NK-92 (cell line): Measurements from ENCODE around the gene CXCL9.
"Not testable (repeated sequence)": the region's sequence is repeated elsewhere in the genome, so short reads cannot be mapped to it uniquely, and the experiment has no call there.

Experiments
- DNase-seq: peaks from one replicate; lab custom pipeline; 2025; ENCODE audit not compliant: unreplicated experiment; lab: John Stamatoyannopoulos, UW

CXCL9 gene

DNA sequence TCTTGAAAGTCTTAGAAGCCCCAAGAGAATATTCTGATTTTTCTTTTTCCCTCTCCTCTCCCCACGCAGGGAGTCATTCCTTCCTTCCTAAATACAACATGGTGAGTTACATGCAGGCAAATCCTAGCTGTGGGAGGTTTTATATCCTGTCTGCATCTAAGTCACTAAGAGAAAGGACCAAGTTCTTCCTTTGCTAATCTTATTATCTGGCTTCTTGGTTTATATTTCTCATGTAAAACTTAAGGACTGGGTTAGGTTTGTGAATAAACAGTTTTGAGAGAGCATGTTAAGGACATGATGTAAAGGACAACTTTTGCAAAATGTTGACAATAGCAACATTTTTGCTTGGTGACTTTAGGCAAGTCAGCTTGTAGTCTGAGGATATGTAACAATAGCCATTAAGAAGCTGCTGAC lies 5.1 kb upstream of the CXCL9 start:
- no peak for DNase-seq

DNA sequence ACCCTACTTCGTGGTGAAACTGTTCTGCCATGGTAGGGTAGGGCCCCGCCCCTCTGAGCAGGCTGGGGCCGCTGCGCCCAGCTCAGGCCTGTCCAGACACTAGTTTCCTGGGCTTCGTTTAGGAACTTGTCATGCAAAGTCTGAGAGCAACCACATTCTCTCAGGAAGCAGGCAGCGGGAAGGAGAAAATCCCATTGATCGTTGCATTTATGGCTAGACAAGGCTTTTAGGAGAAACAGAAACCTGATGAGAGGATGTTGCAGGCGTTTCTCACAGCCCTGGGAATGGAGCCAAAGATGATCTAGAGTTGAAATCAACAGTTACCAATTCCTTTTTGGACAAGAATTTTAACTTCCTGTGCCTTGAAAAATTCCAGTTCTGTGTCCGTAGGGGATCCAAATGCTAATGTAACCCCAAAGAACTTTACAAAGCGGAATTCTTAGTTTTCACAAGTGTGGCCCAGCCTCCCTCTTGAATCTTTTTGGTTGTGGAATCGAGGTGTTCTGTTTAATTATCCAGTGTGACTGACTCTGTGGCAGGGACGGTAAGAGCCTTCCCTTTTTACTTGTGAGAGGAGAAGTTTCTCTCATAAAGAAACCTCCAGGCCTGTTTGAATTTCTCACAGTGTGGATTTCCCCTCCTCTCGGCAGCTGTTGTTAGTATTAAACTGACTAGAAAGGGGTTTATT lies 4.5 kb upstream of the CXCL9 start:
- no peak for DNase-seq

DNA sequence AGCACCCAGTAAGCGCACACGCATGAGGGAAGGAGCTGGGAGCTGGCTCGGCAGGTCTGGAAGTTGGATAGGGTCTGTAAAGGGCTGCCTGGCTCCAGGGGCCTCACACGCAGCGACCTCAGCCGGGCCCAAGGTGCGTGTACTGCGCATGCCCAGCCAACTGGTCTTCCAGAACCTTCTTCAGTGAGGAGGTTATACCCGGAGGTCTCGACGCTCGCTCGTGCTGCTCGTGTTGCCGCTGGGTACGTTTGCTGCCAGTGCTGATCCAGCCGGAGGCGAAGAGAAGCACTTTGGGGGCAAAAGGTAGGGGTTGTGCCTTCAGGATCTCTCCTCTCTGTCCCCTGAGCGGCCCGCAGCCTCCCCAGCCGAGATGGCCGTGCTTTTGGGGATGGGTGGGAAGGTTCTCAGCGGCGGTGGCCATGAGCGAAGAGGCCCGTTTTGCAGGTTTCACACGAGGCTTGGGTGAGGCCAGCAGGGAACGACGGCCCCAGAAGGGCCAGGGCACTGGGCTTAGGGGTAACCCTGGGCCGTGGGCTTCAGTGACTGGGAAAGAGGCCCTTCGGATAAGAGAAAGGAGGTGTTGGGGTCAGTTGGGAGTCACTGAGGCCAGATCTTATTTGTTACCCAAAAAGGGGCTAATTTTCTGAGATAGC lies 3.8 kb upstream of the CXCL9 start:
- DNase-seq = no peak

DNA sequence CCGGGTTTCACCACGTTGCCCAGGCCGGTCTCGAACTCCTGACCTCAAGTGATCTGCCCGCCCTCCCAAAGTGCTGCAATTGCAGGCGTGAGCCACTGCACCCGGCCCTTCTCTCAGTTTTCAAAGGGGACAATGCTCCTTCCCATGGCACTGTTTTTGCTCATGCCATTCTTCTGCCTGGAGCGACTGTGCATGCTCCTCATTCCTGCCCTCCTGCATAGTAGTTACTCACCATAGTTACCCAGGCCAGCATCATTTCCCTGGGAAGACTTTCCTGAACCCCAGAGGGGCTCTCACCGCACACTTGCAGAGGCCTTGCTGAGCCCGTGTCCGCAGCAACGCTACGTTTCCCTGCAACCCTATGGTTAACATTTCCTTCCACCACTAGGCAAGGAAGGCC lies 3.3 kb upstream of the CXCL9 start:
- no peak for DNase-seq

DNA sequence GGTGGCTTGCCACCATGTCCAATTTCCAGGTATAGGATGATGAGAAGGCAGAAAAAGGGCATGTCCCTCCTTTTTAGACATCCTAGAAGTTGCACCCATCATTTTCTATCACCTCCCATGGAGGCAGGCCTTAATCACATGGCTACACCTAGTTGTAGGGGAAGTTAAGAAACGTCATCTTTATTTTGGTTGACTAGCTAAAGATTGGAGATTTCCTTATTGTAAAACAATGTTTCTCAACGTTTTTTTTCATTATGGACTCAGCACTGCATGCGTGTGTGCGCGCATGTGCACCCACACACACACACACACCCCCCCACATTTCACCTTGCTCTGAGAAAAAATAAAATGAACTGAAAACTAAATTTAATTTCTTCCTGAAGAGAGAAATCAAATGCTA lies 2.0 kb upstream of the CXCL9 start:
- DNase-seq = no peak

DNA sequence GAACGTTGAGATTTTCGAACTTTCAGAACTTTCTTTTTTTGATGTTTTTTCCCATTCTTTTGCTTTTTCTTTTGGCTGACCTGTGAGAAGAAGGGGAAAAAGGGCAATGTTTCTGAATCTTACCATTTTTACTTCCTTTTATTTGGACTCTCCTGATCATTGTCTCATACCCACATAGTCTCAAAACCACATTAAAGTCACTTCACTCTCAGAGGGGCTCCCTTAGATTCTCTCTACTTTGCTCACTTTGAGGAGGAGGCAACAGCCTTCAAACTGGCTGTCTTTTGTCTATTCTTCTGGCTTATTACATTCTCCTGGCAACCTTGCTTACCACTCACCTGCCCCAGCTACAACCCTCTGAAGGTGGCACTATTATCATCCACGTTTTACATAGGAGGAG lies 3.7 kb downstream of the CXCL9 start:
- DNase-seq = no peak

DNA sequence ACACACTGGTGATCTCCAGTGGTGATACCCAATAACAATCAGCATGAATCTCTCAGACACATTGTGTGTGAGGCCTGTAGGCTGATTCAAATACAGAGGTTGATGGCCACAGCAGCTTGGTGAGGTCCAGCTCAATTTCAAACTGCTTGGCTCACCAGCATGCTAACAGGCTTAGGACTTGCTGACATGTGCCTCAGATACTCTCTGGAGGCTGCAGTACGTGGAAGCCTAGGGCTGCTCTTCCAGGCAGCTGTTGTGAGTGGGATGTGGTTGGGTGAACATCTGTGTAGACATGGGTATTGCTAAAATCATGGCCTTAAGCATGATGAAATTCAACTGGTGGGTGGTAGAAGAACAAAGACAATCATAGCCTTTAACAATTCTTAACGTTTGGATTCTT lies 4.3 kb downstream of the CXCL9 start:
- no peak for DNase-seq

DNA sequence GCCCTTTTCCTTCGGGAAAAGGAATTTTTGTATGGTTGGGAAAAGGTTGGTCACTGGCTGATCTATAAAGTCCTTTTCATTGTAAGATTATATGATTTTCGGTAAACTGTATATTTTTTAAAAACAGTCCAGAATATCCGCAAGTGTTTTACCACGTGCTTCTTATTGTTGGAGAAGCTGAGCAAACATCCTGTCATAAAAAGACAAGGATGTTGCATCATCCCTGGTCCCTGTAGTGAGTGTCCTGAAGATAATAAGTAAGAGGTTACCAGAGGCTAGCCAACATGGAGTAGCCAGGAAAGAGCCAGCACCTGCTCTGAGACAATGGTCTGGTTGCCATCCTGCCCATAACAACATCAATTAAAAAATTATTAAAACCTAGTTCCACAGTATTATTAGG lies 5.1 kb downstream of the CXCL9 start:
- DNase-seq = no peak

DNA sequence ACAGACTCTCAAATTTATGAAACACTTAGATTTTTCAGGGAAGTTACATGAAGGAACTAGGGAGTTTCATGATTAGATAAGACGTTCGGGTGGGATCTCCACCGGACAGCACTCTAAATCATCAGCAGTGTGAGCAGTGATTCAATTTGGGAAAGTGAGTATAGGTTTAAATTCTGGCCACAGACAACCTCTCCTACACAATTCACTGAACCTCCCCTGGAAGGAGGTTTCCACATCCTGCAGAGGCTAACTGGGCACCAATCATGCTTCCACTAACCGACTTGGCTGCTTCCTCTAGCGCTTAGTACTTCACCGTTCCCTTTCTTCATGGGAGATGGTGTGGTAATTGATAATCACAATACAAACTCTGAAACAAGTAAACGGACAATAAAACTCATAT lies 5.6 kb downstream of the CXCL9 start:
- DNase-seq = no peak

DNA sequence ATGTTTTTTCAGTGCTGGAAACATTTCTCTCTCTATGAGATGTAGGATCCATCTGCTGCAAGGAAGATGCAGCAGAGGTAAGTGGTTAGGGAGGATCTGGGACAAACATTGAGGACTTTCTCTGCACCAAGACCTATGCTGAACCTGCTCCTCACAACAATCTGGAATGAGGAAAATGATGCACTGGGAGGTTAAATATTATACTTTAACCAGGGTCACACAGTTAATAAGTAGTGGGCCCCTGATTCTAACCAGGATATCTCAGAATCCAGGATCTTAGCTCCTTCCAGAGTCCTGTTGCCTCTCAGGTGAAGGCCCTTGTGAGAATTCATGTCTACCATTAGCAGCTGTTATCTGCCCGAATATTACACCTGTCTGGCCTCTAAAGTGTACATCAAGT lies 7.0 kb downstream of the CXCL9 start:
- DNase-seq = no peak

DNA sequence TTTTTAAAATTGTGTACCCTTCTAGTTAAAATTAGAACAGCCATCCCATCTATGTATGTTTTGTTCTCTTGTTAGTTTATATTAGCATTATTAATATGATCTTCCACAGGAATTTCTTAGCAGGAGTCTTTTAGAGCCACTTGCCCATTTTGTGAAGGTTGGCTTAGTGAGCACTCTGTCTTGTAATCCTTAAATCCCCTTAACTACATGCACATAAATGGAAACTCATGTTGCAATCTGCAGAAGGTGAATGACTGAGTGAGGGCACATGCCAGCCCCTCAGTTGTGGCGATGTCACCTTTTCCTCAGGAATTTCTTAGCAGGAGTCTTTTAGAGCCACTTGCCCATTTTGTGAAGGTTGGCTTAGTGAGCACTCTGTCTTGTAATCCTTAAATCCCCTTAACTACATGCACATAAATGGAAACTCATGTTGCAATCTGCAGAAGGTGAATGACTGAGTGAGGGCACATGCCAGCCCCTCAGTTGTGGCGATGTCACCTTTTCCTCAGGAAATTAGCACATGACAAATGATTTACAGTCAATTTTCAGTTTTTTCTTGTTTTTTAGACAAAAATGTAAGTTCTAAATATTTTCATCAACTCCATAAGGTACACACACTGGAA lies 8.7 kb downstream of the CXCL9 start:
- DNase-seq = not testable (repeated sequence)

DNA sequence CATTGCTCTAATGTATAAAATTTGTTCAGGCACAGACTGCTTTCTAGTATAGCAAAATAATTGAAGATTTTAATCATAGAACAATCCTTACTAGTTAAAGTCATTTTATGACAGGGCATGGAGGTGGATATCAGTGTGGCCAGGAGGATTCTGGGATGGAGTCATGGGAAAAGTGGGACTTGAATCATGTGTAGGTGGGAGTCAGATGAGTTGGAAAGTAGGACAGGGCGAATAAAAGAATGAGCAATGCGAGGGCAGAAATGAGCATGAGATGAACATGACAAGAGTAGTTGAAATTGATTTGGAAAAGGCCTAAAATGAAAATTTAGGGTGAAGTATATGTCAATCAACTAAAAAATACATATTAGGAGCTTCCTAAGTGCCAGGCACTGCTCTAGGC lies 9.4 kb downstream of the CXCL9 start:
- DNase-seq = no peak

DNA sequence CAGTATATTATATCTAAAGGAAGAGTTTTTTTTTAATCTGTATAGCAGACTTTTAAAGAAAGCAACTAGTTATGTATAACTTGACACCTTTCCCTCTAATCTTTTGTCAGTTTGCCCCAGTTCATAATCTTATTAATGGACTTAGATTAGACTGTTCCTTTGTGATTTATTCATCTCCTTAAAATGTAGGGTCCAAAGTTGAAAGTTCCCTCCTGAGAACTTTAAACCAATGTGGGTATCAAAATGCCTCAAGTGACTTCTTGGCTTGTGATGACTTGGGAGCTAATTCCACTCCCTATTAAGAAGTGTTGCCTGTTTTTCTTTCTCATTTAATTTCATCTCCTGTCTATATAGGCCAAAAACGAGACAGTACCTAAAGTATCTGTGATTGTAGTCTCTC lies 10.2 kb downstream of the CXCL9 start:
- no peak for DNase-seq

DNA sequence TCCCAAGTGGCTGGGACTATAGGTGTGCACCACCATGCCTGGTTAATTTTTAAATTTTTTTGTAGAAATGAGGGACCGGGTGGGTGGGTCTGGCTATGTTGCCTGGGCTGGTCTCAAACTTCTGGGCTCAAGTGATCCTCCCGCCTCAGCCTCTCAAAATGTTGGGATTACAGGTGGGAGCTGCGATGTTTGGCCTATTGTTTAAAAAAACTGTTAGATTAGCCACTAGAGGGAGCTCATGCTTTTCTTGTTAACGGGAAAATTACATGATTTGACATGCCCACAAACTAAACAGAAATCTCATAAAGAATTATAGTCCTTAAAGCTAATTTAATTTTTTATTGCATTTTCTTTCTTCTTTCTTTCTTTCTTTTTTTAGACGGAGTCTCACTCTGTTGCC lies 11.6 kb downstream of the CXCL9 start:
- DNase-seq = no peak

DNA sequence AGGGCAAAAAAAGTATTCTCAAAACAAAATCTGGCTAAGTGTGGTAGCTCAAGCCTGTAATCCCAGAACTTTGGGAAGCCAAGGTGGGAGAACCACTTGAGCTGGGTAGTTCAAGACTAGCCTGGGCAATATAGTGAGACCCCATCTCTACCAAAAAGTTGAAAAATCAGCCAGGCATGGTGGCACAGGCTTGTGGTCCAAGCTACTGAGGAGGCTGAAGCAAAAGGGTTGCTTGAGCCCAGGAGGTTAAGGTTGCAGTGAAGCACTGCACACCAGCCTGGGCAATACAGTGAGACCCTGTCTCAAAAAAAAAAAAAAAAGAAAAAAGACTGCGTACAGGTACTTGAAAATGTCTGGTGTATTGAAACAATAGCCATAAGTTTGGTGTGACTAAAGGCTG lies 14.8 kb downstream of the CXCL9 start:
- DNase-seq = no peak

DNA sequence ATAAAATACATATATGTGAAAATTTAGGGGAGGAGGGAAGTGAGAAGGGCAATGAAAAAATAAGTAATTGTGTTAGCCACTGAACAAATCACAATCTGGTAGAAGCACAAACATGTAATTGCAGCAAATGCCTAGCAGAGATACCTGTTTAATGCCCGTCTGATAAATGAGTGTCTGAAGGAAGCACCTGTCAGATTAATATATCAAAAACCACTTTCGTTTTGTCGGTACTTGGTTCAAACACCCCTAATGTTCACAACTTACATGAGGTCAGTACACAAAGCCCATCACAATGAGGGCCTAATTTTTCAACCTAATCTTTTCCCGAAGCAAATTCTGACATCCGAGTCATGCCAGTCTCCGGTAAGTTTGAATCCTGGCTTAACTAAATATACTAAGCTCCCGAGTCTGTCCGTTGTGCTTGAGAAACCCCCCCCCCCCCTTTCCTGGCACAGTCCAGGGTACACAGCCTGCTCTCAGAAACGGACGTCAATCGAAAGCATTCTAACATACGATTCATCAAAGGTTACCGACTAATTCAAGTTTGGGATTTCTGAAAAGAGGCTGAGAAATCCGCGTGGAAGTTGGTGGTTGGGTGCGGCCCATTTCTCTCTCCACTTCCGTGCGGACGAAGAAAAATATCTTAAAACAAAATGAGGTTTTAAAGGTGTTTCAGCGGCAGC lies 17.3 kb downstream of the CXCL9 start:
- no peak for DNase-seq

DNA sequence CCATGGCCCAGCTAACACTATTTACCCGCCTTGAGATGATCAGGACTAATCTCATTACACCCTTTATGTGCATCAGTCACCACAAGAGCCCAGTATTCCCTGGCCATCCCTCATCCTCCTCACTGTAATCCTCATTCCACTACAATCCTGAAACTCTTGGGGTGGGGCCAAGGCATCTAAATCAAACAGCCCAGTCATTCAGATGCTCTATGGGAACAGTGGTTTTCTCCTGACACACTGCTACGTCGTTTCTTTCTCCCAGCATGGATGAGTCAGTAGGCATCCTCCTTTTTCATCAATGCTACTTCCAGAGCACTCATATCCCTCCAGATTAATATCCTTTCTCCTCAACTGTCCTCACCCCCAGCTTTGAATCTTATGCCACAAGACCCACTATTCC lies 22.2 kb downstream of the CXCL9 start:
- DNase-seq = no peak

DNA sequence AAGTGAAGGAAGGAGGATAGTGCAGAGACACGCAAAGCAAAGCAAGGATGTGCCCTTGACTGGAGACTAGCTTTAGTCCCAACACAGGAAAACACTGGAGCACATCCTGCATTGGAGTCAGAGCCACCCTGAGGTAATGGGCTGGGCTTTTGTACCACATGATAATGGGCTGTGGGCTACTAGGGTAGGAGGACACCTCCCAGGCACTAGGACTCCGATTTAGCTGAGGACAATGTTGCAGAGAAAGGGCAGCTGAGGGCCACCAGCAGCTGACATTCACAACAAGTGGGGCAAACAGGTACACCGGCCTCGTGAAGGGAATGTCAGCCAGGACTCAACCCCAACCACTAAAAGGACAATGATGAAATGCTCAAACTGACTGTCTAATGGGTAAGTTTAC lies 26.7 kb downstream of the CXCL9 start:
- no peak for DNase-seq

DNA sequence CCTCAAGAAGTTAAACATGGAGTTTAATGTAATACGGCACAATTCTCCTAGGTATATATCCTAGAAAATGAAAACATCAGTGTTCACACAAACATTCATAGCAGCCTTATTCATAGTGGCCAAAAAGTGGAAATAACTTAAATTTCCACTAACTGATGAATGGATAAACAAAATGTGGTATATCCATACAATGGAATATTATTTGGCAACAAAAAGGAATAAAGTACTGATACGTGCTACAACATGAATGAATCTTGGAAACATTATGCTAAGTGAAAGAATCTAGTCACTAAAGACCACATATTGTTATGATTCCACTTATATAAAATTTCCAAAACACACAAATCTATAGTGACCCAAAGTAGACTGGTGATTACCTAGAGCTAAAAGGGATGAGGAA lies 31.1 kb downstream of the CXCL9 start:
- no peak for DNase-seq

DNA sequence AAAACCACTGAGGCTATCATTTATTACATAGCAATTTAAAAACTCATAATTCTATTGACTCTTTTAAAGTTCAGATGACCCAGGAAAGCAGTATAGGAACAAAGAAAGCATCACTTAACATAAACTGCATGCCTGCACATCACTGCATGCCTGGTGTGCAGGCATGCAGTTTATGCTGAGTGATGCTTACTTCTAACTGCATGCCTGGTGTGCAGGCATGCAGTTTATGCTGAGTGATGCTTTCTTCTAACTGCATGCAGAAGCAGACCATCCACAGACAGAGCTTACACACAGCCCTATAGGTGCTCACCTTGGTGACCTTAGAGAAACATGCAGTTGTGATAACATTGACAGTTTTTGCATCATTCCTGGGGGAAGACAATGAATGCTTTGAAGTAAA lies 33.5 kb downstream of the CXCL9 start:
- DNase-seq = no peak

DNA sequence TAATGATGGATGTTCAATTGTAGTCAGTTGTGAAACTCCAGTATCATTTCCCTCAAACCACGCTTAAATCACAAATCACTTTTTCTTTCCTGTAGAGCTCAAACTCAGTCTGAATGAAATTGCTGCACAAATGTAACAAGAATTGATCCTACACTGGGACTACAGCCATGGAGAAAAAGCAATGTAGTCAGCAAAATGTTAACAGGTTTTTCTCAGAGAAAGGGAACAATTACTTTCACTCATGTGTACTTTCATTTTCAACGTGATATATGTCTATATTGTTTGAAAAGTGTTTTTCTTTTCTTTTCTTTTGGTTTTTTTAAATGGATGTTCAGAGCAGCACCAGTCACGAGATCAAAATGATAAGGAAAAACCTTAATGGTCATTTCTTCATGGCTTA lies 39.2 kb downstream of the CXCL9 start:
- no peak for DNase-seq

DNA sequence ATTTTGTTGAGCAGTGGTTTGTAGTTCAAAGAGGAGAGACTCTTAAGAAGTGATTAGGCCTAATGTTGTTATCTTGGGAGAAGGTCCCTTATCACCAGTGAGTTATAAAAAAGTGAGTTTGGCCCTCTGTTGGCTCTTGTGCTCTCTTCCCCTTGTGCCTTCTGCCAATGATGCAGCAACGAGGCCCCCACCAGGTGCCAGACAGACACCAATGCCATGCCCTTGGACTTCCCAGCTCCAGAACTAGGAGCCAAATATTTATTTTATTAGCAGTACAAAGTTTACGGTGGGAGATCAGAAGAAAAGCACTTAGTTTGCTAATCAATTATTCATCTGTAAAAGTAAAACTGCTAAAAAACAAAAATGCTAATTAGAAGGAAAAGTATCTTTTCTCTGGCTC lies 43.8 kb downstream of the CXCL9 start:
- no peak for DNase-seq
